ENCODE results near the gene THAP7.

GRCh38 chr22:21015466-21016006 is 13.6 kb upstream of the THAP7 start:
- TF ChIP-seq MAZ (IDR thresholded peaks at IDR 0.05; ENCODE audit: borderline replicate concordance, low read depth, low read length) (no peak), CTCF (conservative IDR thresholded peaks at IDR 0.05; ENCODE audit: low read depth, low read length) (no peak), SMC3 (IDR thresholded peaks at IDR 0.05; ENCODE audit: low read depth, low read length) (no peak), POLR2A (IDR thresholded peaks at IDR 0.05; ENCODE audit: low read depth, low read length) (no peak), FOS (IDR thresholded peaks at IDR 0.05; ENCODE audit: low read depth, low read length) (no peak), BHLHE40 (IDR thresholded peaks at IDR 0.05; ENCODE audit: low read depth, low read length) (no peak), RCOR1 (IDR thresholded peaks at IDR 0.05; ENCODE audit: insufficient replicate concordance, low read length) (no peak), USF2 (IDR thresholded peaks at IDR 0.05; ENCODE audit: low read depth, low read length) (no peak)
